Ishikawa (cell line): ENCODE measurements around the gene LTBR.

Experiments used
- CEBPB ChIP-seq: IDR thresholded peaks from 2 replicates; pipeline ENCODE4 v1.6.1; 2012
- CREB1 ChIP-seq: IDR thresholded peaks from 2 replicates; pipeline ENCODE4 v1.6.1; 2012; ENCODE audit warnings: low read depth
- EGR1 ChIP-seq: IDR thresholded peaks from 2 replicates; pipeline ENCODE4 v1.6.1; 2012
- EP300 ChIP-seq: IDR thresholded peaks from 2 replicates; pipeline ENCODE4 v1.6.1; 2012; ENCODE audit warnings: borderline replicate concordance
- FOXM1 ChIP-seq: IDR thresholded peaks from 2 replicates; pipeline ENCODE4 v1.6.1; 2012; ENCODE audit warnings: low read depth, borderline replicate concordance
- NFIC ChIP-seq: IDR thresholded peaks from 2 replicates; pipeline ENCODE4 v1.6.1; 2012
- RAD21 ChIP-seq: IDR thresholded peaks from 2 replicates; pipeline ENCODE4 v1.6.1; 2012; ENCODE audit warnings: low read depth
- TAF1 ChIP-seq: IDR thresholded peaks from 2 replicates; pipeline ENCODE4 v1.6.1; 2012; ENCODE audit warnings: low read depth, mild to moderate bottlenecking
- TCF12 ChIP-seq: IDR thresholded peaks from 2 replicates; pipeline ENCODE4 v1.6.1; 2012; ENCODE audit warnings: low read depth
- TEAD4 ChIP-seq: IDR thresholded peaks from 2 replicates; pipeline ENCODE4 v1.6.1; 2012
- YY1 ChIP-seq: IDR thresholded peaks from 2 replicates; pipeline ENCODE4 v1.6.1; 2012; ENCODE audit warnings: low read depth
- ZBTB7A ChIP-seq: IDR thresholded peaks from 2 replicates; pipeline ENCODE4 v1.6.1; 2012; ENCODE audit warnings: low read depth
- TF ChIP-seq, protein P1 (sequence below): IDR thresholded peaks from 2 replicates; pipeline ENCODE4 v1.6.1; 2012; ENCODE audit warnings: low read depth, mild to moderate bottlenecking
- TF ChIP-seq, protein P2 (sequence below): IDR thresholded peaks from 2 replicates; pipeline ENCODE4 v1.6.1; 2012
- TF ChIP-seq, protein P3 (sequence below): IDR thresholded peaks from 2 replicates; pipeline ENCODE4 v1.6.1; 2012

Gene LTBR

DNA sequence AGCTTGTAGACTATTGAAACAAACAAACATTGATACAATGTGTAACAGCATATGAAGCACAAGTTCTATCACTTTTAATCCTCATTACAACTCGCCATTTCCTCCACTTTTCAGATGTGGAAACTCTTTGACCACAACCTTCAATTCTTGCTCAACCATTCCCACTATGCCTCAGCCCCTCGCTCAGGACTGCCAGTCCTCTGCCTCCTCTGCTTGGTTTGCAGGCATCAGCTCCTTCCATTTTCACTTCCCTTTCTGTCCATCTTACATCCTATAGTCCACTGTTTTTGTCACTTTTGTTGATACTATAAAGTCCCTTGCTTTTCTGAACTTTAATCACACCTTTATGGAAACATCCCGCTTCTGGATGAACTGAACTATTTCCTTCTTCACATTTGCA lies 32.6 kb downstream of the LTBR start:
- TF ChIP-seq NFIC (no peak), RAD21 (no peak), TEAD4 (no peak), EP300 (no peak)

DNA sequence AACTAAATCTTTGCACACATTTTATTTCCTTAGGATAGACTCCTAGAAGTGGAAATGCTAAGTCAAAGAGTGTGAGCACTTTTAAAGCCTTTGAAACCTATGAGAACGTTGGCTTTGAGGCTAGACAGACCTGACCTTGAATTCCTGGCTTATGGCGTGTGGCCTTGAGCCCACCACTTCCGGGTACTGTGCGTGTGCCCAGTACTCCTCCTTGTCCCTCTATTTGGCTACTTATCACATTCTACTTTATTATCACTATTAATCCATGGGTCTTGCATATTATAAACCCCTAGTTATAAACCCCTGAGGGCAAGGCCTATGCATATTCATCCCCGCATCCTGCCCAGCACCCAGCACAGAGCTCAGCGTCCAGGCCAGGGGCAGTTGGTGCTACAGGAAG lies 34.8 kb downstream of the LTBR start:
- TF ChIP-seq, protein P1, sequence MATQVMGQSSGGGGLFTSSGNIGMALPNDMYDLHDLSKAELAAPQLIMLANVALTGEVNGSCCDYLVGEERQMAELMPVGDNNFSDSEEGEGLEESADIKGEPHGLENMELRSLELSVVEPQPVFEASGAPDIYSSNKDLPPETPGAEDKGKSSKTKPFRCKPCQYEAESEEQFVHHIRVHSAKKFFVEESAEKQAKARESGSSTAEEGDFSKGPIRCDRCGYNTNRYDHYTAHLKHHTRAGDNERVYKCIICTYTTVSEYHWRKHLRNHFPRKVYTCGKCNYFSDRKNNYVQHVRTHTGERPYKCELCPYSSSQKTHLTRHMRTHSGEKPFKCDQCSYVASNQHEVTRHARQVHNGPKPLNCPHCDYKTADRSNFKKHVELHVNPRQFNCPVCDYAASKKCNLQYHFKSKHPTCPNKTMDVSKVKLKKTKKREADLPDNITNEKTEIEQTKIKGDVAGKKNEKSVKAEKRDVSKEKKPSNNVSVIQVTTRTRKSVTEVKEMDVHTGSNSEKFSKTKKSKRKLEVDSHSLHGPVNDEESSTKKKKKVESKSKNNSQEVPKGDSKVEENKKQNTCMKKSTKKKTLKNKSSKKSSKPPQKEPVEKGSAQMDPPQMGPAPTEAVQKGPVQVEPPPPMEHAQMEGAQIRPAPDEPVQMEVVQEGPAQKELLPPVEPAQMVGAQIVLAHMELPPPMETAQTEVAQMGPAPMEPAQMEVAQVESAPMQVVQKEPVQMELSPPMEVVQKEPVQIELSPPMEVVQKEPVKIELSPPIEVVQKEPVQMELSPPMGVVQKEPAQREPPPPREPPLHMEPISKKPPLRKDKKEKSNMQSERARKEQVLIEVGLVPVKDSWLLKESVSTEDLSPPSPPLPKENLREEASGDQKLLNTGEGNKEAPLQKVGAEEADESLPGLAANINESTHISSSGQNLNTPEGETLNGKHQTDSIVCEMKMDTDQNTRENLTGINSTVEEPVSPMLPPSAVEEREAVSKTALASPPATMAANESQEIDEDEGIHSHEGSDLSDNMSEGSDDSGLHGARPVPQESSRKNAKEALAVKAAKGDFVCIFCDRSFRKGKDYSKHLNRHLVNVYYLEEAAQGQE, result no peak
- TF ChIP-seq CREB1 (no peak), RAD21 (no peak), ZBTB7A (no peak), TCF12 (no peak), TEAD4 (no peak), FOXM1 (no peak), NFIC (no peak), EGR1 (no peak), TAF1 (no peak), CEBPB (no peak), EP300 (no peak)
- TF ChIP-seq, protein P2, sequence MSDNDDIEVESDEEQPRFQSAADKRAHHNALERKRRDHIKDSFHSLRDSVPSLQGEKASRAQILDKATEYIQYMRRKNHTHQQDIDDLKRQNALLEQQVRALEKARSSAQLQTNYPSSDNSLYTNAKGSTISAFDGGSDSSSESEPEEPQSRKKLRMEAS, result no peak
- TF ChIP-seq, protein P3, sequence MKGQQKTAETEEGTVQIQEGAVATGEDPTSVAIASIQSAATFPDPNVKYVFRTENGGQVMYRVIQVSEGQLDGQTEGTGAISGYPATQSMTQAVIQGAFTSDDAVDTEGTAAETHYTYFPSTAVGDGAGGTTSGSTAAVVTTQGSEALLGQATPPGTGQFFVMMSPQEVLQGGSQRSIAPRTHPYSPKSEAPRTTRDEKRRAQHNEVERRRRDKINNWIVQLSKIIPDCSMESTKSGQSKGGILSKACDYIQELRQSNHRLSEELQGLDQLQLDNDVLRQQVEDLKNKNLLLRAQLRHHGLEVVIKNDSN, result no peak

DNA sequence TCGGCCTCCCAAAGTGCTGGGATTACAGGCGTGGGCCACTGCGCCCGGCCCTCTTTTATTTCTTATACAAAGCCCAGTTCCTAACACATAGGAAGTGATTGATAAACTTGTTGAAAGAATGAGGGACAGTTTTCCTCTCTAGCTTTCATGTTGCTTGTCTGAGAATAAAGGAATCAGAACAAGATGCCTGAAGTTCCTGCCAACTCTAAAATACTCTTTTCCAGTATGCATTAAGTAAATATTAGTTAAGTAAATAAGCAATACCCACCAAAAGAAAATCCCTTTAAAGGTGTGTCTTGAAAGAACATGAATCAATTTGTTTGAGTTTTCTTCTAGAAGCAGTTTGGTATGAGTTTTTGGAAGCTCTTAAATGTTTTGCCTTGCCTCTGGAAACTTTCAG lies 36.4 kb downstream of the LTBR start:
- TF ChIP-seq EGR1, result no peak
- TF ChIP-seq EP300, result no peak
- TF ChIP-seq FOXM1, result no peak
- no peak for TF ChIP-seq CREB1
- TF ChIP-seq, protein P3, result no peak
- TF ChIP-seq, protein P1, result no peak
- TF ChIP-seq TCF12, result no peak
- TF ChIP-seq, protein P2, result no peak
- TF ChIP-seq ZBTB7A, result no peak
- no peak for TF ChIP-seq YY1
- TF ChIP-seq TAF1, result no peak

DNA sequence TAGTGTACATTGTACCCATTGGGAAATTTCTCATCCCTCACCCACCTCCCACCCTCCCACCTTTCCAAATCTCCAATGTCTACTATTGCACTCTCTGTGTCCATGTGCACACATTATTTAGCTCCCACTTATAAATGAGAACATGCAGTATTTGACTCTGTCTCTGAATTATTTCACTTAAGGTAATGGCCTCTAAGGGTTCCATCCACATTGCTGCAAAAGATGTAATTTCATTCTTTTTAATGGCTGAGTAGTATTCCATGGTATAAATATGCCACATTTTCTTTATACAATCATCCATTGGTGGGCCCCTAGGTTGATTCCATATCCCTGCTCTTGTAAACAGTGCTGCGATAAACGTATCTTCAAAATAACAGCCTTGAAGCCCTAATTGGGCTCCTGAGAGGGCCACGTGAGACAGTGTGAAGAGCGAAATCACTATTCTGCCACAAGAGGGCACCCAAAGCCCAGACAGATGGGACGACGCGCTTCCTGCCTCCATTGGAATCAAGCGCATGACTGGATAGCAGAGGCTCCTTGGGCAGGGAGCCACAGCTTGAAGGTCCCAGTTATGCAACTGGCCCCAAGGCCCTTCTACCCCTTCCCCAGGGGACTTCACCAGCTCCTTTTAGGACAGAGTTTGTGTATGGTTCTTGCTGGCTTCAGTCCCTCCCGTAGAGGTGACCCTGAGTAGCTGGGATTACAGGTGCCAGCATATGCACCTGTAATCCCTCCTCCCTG lies 39.5 kb downstream of the LTBR start:
- TF ChIP-seq YY1, result peak; percentile 68
- TF ChIP-seq, protein P3, result peak; percentile 92
- peak; percentile 56; the same call in 1 of the 2 replicates for TF ChIP-seq CEBPB
- TF ChIP-seq RAD21, result peak; percentile 100
- TF ChIP-seq, protein P1, result no peak
- no peak for TF ChIP-seq EGR1
- TF ChIP-seq, protein P2, result peak; percentile 99
